Neural cell (in vitro differentiated cells): Measurements from ENCODE around the gene SLF1. TPM values are rescaled to one million over a fixed set of nuclear protein-coding genes. Genes with fewer than 3 reads are reported as not detected.

Experiments
- H2AFZ ChIP-seq: fragments of 200-600, 300-800 bp; sonication (generic), shearing (Covaris generic); 2 replicates; pipeline ENCODE4 v1.6.0; 2014; ENCODE audit warnings: low read depth, mild to moderate bottlenecking, antibody characterized with exemption, low read length, moderate library complexity
- H3F3A ChIP-seq: fragments of 200-600 bp; shearing (Covaris generic); 2 replicates; pipeline ENCODE4 v1.6.1; 2016; ENCODE audit warnings: mild to moderate bottlenecking, moderate library complexity, mixed read lengths, antibody characterized with exemption, low read length; ENCODE audit not compliant: insufficient read depth, poor library complexity, severe bottlenecking
- H3K27ac ChIP-seq: fragments of 200-600, 300-800 bp; sonication (generic), shearing (Covaris generic); 2 replicates; pipeline ENCODE4 v1.5.1; 2014; ENCODE audit warnings: mild to moderate bottlenecking, low read length, moderate library complexity
- H3K27me3 ChIP-seq: fragments of 300-800, 200-600 bp; sonication (generic), shearing (Covaris generic); 2 replicates; pipeline ENCODE4 v1.6.0; 2014; ENCODE audit warnings: mild to moderate bottlenecking, low read depth, low read length, moderate library complexity; ENCODE audit not compliant: insufficient read depth
- H3K36me3 ChIP-seq: fragments of 300-800, 200-600 bp; sonication (generic), shearing (Covaris generic); 2 replicates; pipeline ENCODE4 v1.5.1; 2014; ENCODE audit warnings: mild to moderate bottlenecking, antibody characterized with exemption, low read length, moderate library complexity; ENCODE audit not compliant: insufficient read depth
- H3K4me2 ChIP-seq: fragments of 300-800, 200-600 bp; sonication (generic), shearing (Covaris generic); 2 replicates; pipeline ENCODE4 v1.6.0; 2014; ENCODE audit warnings: mild to moderate bottlenecking, low read length
- H3K4me3 ChIP-seq: fragments of 300-800, 200-600 bp; sonication (generic), shearing (Covaris generic); 2 replicates; pipeline ENCODE4 v1.5.1; 2014; ENCODE audit warnings: mild to moderate bottlenecking, low read length, moderate library complexity
- H3K79me2 ChIP-seq: fragments of 200-600 bp; shearing (Covaris generic); replicated peaks from 2 replicates; pipeline ENCODE4 v1.6.0; 2014; ENCODE audit warnings: mild to moderate bottlenecking, low read length, moderate library complexity; ENCODE audit not compliant: insufficient read depth
- H3K9ac ChIP-seq: fragments of 300-800, 200-600 bp; sonication (generic), shearing (Covaris generic); 2 replicates; pipeline ENCODE4 v1.6.1; 2016; ENCODE audit warnings: mild to moderate bottlenecking, low read length, mixed read lengths
- H3K9me2 ChIP-seq: fragments of 200-600 bp; shearing (Covaris generic); 2 replicates; pipeline ENCODE4 v1.6.1; 2016; ENCODE audit warnings: mild to moderate bottlenecking, low read length, mixed read lengths; ENCODE audit not compliant: insufficient read depth
- H3K9me3 ChIP-seq: fragments of 200-600, 300-800 bp; sonication (generic), shearing (Covaris generic); 2 replicates; pipeline ENCODE4 v1.6.1; 2016; ENCODE audit warnings: mild to moderate bottlenecking, mixed run types, low read length, moderate library complexity, mixed read lengths
- H4K20me1 ChIP-seq: fragments of 200-600 bp; shearing (Covaris generic); 2 replicates; pipeline ENCODE4 v1.6.1; 2016; ENCODE audit warnings: mild to moderate bottlenecking, mixed run types; ENCODE audit not compliant: insufficient read depth
- CTCF ChIP-seq: fragments of 450-650 bp; IDR thresholded peaks from 2 replicates; pipeline ENCODE4 v1.5.1; 2014; ENCODE audit warnings: antibody characterized with exemption, mild to moderate bottlenecking, moderate library complexity; ENCODE audit not compliant: poor library complexity, severe bottlenecking
- EP300 ChIP-seq: fragments of 450-650 bp; conservative IDR thresholded peaks from 2 replicates; pipeline ENCODE4 v1.6.1; 2014; ENCODE audit warnings: antibody characterized with exemption, mild to moderate bottlenecking, moderate library complexity; ENCODE audit not compliant: poor library complexity, severe bottlenecking
- EZH2 ChIP-seq: fragments of 200-600, 300-800 bp; shearing (Covaris generic), sonication (generic); IDR thresholded peaks from 2 replicates; pipeline ENCODE4 v1.6.1; 2014; ENCODE audit warnings: antibody characterized with exemption, low read length, borderline replicate concordance, mild to moderate bottlenecking; ENCODE audit not compliant: insufficient read depth, poor library complexity, severe bottlenecking
- MXI1 ChIP-seq: fragments of 450-650 bp; conservative IDR thresholded peaks from 2 replicates; pipeline ENCODE4 v1.6.1; 2014; ENCODE audit warnings: antibody characterized with exemption, mild to moderate bottlenecking; ENCODE audit not compliant: poor library complexity, severe bottlenecking
- POLR2AphosphoS5 ChIP-seq: IDR thresholded peaks from 2 replicates; pipeline ENCODE4 v1.6.1; 2012
- RAD21 ChIP-seq: fragments of 450-650 bp; conservative IDR thresholded peaks from 2 replicates; pipeline ENCODE4 v1.6.1; 2014; ENCODE audit warnings: antibody characterized with exemption, mild to moderate bottlenecking, moderate library complexity
- REST ChIP-seq: IDR thresholded peaks from 2 replicates; pipeline ENCODE4 v1.6.1; 2012; ENCODE audit warnings: borderline replicate concordance
- SMC3 ChIP-seq: fragments of 450-650 bp; conservative IDR thresholded peaks from 2 replicates; pipeline ENCODE4 v1.6.1; 2014; ENCODE audit warnings: antibody characterized with exemption, mild to moderate bottlenecking, moderate library complexity; ENCODE audit not compliant: poor library complexity
- TAF1 ChIP-seq: IDR thresholded peaks from 2 replicates; pipeline ENCODE4 v1.6.1; 2012; ENCODE audit warnings: low read depth
- polyA minus RNA-seq: library from RNA; depleted of rRNA, polyadenylated mRNA; stranded (reverse); fragments of >200 nt; gene quantifications from 2 replicates; pipeline ENCODE4 v1.2.3, GENCODE V29; 2014
- polyA plus RNA-seq: library from polyadenylated mRNA; depleted of rRNA; stranded (reverse); fragments of >200 nt; gene quantifications from 2 replicates; pipeline ENCODE4 v1.2.3, GENCODE V29; 2014

SLF1 gene
- 14.8 and 19.7 TPM in 2 replicates for polyA plus RNA-seq
- polyA minus RNA-seq, result 19.5 and 24.0 TPM in 2 replicates

- peaks cover 41% of the 10 kb centered on the region for H3K79me2 ChIP-seq
These were observed at the start of gene SLF1, which contains the start of gene KIAA0825 for GRCh38 chr5:94618493-94619328. Gene SLF1 (plus strand): TSS chr5:94618669. CDS start chr5:94628811, 10,142 bp downstream. Gene KIAA0825 (minus strand): TSS chr5:94618604. CDS start chr5:94537126, 81,478 bp downstream.

More at GRCh38 chr5:94618493-94619328, at the start of gene SLF1, which contains the start of gene KIAA0825:
- H3K36me3 ChIP-seq, result no peaks in the 10 kb centered on the region
- H3K4me2 ChIP-seq, result peak within 1 kb of the TSS; percentile 96
- no peaks in the 10 kb centered on the region for H3F3A ChIP-seq
- H3K9ac ChIP-seq, result peak within 1 kb of the TSS; percentile 67
- peak within 1 kb of the TSS; percentile 81 for H2AFZ ChIP-seq
- no peaks in the 10 kb centered on the region for H4K20me1 ChIP-seq
- H3K27me3 ChIP-seq, result no peaks in the 10 kb centered on the region
- H3K27ac ChIP-seq, result peak within 1 kb of the TSS; percentile 63
- H3K9me3 ChIP-seq, result no peaks in the 10 kb centered on the region
- peak within 1 kb of the TSS; percentile 87 for H3K4me3 ChIP-seq
- no peaks in the 10 kb centered on the region for H3K9me2 ChIP-seq
- TF ChIP-seq REST (no peak), CTCF (no peak), EP300 (peak; percentile 54), RAD21 (peak; percentile 58), POLR2AphosphoS5 (peak; percentile 74), MXI1 (peak; percentile 95), TAF1 (no peak), EZH2 (no peak), SMC3 (peak; percentile 49)
